Measurements from ENCODE around the gene TRIM38. TPM values are rescaled to one million over a fixed set of nuclear protein-coding genes. Genes with fewer than 3 reads are reported as not detected.
A peak's percentile ranks its signal among the peaks of the same experiment; 100 is the strongest.

TRIM38 gene
- total and polyA plus RNA-seq, 2 experiments from 2014 or later, result 5.2 to 8.6 TPM

DNA sequence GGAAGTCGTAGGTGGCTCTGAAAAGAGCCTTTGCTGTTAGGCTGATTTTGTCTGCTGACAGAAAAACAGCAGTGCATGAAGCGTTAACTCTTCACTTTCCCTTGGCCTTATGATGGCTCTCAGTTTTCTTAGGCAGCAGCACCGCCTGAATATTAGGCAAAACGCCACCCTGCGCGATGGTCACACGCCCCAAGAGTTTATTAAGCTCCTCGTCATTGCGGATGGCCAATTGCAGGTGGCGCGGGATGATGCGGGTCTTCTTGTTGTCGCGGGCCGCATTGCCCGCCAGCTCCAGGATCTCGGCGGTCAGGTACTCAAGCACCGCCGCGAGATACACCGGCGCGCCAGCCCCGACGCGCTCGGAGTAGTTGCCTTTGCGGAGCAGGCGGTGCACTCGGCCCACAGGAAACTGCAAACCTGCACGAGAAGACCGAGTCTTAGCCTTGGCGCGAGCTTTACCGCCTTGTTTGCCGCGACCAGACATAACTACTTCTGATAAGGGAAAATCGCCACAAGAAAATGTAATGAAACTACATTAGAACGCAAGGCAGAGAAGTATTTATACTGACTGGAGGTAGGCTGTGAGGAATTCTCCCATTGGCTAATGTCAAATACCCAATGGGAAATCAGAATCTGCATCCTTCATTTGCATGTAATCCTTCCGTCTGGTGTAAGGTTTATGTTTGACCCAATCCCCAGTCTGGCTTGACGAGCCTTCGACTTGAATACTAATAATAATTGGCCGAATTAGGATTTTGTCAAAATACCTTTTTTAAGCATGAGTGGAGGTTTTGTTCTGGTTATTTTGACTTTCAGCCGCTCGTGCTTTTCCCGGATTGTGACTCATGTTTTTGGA is 70.7 kb downstream of the TRIM38 start:
- H3K9me2 ChIP-seq (replicated peaks; ENCODE audit: insufficient read depth), result no peaks in the 10 kb centered on the region
- peak overlapping the region; percentile 57 for H2AFZ ChIP-seq
- TF ChIP-seq EZH2 (IDR thresholded peaks at IDR 0.05; ENCODE audit: borderline replicate concordance) (no peak), CTCF (IDR thresholded peaks at IDR 0.05; ENCODE audit: poor library complexity) (no peak), EZH2phosphoT487 (IDR thresholded peaks at IDR 0.05; ENCODE audit: low read depth, severe bottlenecking, unreplicated experiment) (no peak)
- H3K4me2 ChIP-seq, result peak overlapping the region; percentile 85
- no peaks in the 10 kb centered on the region for H4K20me1 ChIP-seq (ENCODE audit: insufficient read depth, poor library complexity, severe bottlenecking)
- no peaks in the 10 kb centered on the region for H3K27me3 ChIP-seq
- H3K36me3 ChIP-seq (replicated peaks; ENCODE audit: insufficient read depth, low read depth), result no peaks in the 10 kb centered on the region
- DNase-seq (ENCODE audit: low spot score), result peak; percentile 90
- no peaks in the 10 kb centered on the region for H3K9me3 ChIP-seq (ENCODE audit: low read depth)
- H3K4me1 ChIP-seq (ENCODE audit: insufficient read depth), result peaks cover 8% of the 10 kb centered on the region
- WGBS (ENCODE audit: low lambda C conversion rate, missing lambda C conversion rate), result 1% methylated on average over 47 of the region's 47 CpGs
- H3K79me2 ChIP-seq, result no peaks in the 10 kb centered on the region
- H3K27ac ChIP-seq, result peak overlapping the region; percentile 89
- peak overlapping the region; percentile 9 for H3K4me3 ChIP-seq

GRCh38 chr6:26033941-26034354 is 71.3 kb downstream of the TRIM38 start:
- 11% methylated on average over 19 of the region's 19 CpGs for WGBS (ENCODE audit: low lambda C conversion rate, missing lambda C conversion rate)
- Histone ChIP-seq H2AFZ (peak overlapping the region; percentile 57), H3K9me3 (ENCODE audit: low read depth) (no peaks in the 10 kb centered on the region), H3K9me2 (replicated peaks; ENCODE audit: insufficient read depth) (no peaks in the 10 kb centered on the region), H3K4me2 (peak overlapping the region; percentile 85), H3K79me2 (no peaks in the 10 kb centered on the region), H3K4me3 (peak overlapping the region; percentile 6), H3K36me3 (replicated peaks; ENCODE audit: insufficient read depth, low read depth) (no peaks in the 10 kb centered on the region), H3K27me3 (no peaks in the 10 kb centered on the region), H3K27ac (peak overlapping the region; percentile 73), H3K4me1 (ENCODE audit: insufficient read depth) (peaks cover 8% of the 10 kb centered on the region), H4K20me1 (ENCODE audit: insufficient read depth, poor library complexity, severe bottlenecking) (no peaks in the 10 kb centered on the region)
- no peak for DNase-seq (ENCODE audit: low spot score)
- TF ChIP-seq EZH2phosphoT487 (IDR thresholded peaks at IDR 0.05; ENCODE audit: low read depth, severe bottlenecking, unreplicated experiment), result no peak
- TF ChIP-seq CTCF (IDR thresholded peaks at IDR 0.05; ENCODE audit: poor library complexity), result no peak
- no peak for TF ChIP-seq EZH2 (IDR thresholded peaks at IDR 0.05; ENCODE audit: borderline replicate concordance)

GRCh38 chr6:26034905-26035304 is 72.3 kb downstream of the TRIM38 start:
- no peak for DNase-seq (ENCODE audit: low spot score)
- Histone ChIP-seq H4K20me1 (ENCODE audit: insufficient read depth, poor library complexity, severe bottlenecking) (no peaks in the 10 kb centered on the region), H3K9me3 (ENCODE audit: low read depth) (no peaks in the 10 kb centered on the region), H3K79me2 (no peaks in the 10 kb centered on the region), H3K36me3 (replicated peaks; ENCODE audit: insufficient read depth, low read depth) (no peaks in the 10 kb centered on the region), H3K4me3 (no peak overlapping the region), H3K27me3 (no peaks in the 10 kb centered on the region), H3K4me2 (no peak overlapping the region), H3K9me2 (replicated peaks; ENCODE audit: insufficient read depth) (no peaks in the 10 kb centered on the region), H3K27ac (peak overlapping the region; percentile 73), H3K4me1 (ENCODE audit: insufficient read depth) (peaks cover 8% of the 10 kb centered on the region), H2AFZ (no peak overlapping the region)
- no peak for TF ChIP-seq EZH2phosphoT487 (IDR thresholded peaks at IDR 0.05; ENCODE audit: low read depth, severe bottlenecking, unreplicated experiment)
- TF ChIP-seq CTCF (IDR thresholded peaks at IDR 0.05; ENCODE audit: poor library complexity), result no peak
- TF ChIP-seq EZH2 (IDR thresholded peaks at IDR 0.05; ENCODE audit: borderline replicate concordance), result no peak
- WGBS (ENCODE audit: low lambda C conversion rate, missing lambda C conversion rate), result 88% methylated on average over 2 of the region's 2 CpGs

Small RNAs within 50 kb of the gene (small RNA-seq; reads per million reads assigned to genes)
- not detected for gene HIST1H1PS2

Other genes starting within 250 kb of the TRIM38 start
- gene SLC17A4, start 208.1 kb upstream of the TRIM38 start, total RNA-seq, result 8.9 and 9.6 TPM in 2 replicates
- 5.2 and 6.3 TPM in 2 replicates for gene SLC17A4, start 208.1 kb upstream of the TRIM38 start, polyA plus RNA-seq
- 1.9 and 3.2 TPM in 2 replicates for gene SLC17A1, start 130.8 kb upstream of the TRIM38 start, total RNA-seq
- 2.2 and 4.0 TPM in 2 replicates for gene SLC17A1, start 130.8 kb upstream of the TRIM38 start, polyA plus RNA-seq
- gene SLC17A3, start 88.6 kb upstream of the TRIM38 start, total RNA-seq, result 0.23 and 0.36 TPM in 2 replicates
- gene SLC17A3, start 88.6 kb upstream of the TRIM38 start, polyA plus RNA-seq, result 0.43 and 0.57 TPM in 2 replicates
- gene SLC17A2, start 32.1 kb upstream of the TRIM38 start, total RNA-seq, result 6.4 and 7.7 TPM in 2 replicates
- 2.2 and 2.8 TPM in 2 replicates for gene SLC17A2, start 32.1 kb upstream of the TRIM38 start, polyA plus RNA-seq
- gene HFE, start 124.6 kb downstream of the TRIM38 start, total RNA-seq, result 5.6 and 7.4 TPM in 2 replicates
- 3.6 and 4.5 TPM in 2 replicates for gene HFE, start 124.6 kb downstream of the TRIM38 start, polyA plus RNA-seq